HCT116 (cell line): ENCODE measurements around the gene FAM229B. TPM values are rescaled to one million over a fixed set of nuclear protein-coding genes. Genes with fewer than 3 reads are reported as not detected.

Source experiments
- ATAC-seq: fragments of 200-7000 bp; cut with Tn5 transposase; 2 replicates; pipeline ENCODE4 v1.9.1; 2020; ENCODE audit warnings: mild to moderate bottlenecking, moderate library complexity
- BruUV-seq: library from RNA; stranded (reverse); fragments of 400-500 nt; replicated peaks from 2 replicates; lab custom pipeline; 2021; lab: Mats Ljungman, UMichigan
- CTCF ChIA-PET: fragments of 300-600 bp; sonication (Branson Sonifier 250); formaldehyde crosslinking; loops from one replicate; lab custom pipeline; 2021; ENCODE audit warnings: antibody characterized with exemption; lab: Charles Lee
- POLR2A ChIA-PET: fragments of 300-600, 350-600 bp; sonication (Branson Sonifier 250); formaldehyde crosslinking; loops from one replicate; lab custom pipeline; 2021; ENCODE audit warnings: antibody characterized with exemption; lab: Charles Lee
- RAD21 ChIA-PET, 2 experiments: fragments of 300-600 bp; sonication (Branson Sonifier 250); formaldehyde crosslinking; loops; one replicate each; lab custom pipeline; 2023; ENCODE audit warnings: low total read pairs in 2 of 2; ENCODE audit not compliant: uncharacterized antibody in 2 of 2, unreplicated experiment in 2 of 2, low non-redundant PET in 1 of 2; lab: Charles Lee
- DNase-seq: peaks from one replicate; pipeline ENCODE4 v3.0.0-alpha.2; 2010; ENCODE audit warnings: low read depth, low spot score
- H2AFZ ChIP-seq: fragments of 200-600 bp; shearing (Covaris generic), sonication (generic); 2 replicates; pipeline ENCODE4 v1.6.1; 2017; ENCODE audit warnings: low read depth, mixed run types, mixed read lengths, antibody characterized with exemption, low read length; ENCODE audit not compliant: poor library complexity, severe bottlenecking
- H3K27ac ChIP-seq: 2 replicates; pipeline ENCODE4 v1.5.1; 2012; ENCODE audit warnings: low read depth, low read length
- H3K27me3 ChIP-seq: fragments of 200-600 bp; sonication (generic); 2 replicates; pipeline ENCODE4 v1.6.1; 2016; ENCODE audit warnings: mixed run types, low read length, mixed read lengths; ENCODE audit not compliant: insufficient read depth
- H3K36me3 ChIP-seq, 2 experiments: fragments of 200-500 bp in 1 of 2; fragments of 200-600 bp in 1 of 2; sonication (Bioruptor generic) in 1 of 2; sonication (generic) in 1 of 2; 2 replicates each; pipeline versions ENCODE4 v1.5.1 to v1.6.1; 2014 to 2016; ENCODE audit warnings: low read length in 2 of 2, inconsistent platforms in 1 of 2, mixed read lengths in 1 of 2, mixed run types in 1 of 2; ENCODE audit not compliant: insufficient read depth in 2 of 2, control insufficient read depth in 1 of 2
- H3K4me1 ChIP-seq, 2 experiments: fragments of 200-600 bp in 1 of 2; sonication (generic) in 1 of 2; 2 replicates each; pipeline versions ENCODE4 v1.5.1 to v1.6.1; 2012 to 2017; ENCODE audit warnings: low read length in 2 of 2, inconsistent platforms in 1 of 2, mild to moderate bottlenecking in 1 of 2, mixed read lengths in 1 of 2, mixed run types in 1 of 2, moderate library complexity in 1 of 2; ENCODE audit not compliant: insufficient read depth in 2 of 2, control insufficient read depth in 1 of 2
- H3K4me2 ChIP-seq: fragments of 200-600 bp; sonication (generic); 2 replicates; pipeline ENCODE4 v1.6.1; 2017; ENCODE audit warnings: mixed run types, low read length, mixed read lengths
- H3K4me3 ChIP-seq, 2 experiments: fragments of 200-600 bp in 1 of 2; sonication (generic) in 1 of 2; replicated peaks in 1 of 2; 2 replicates each; pipeline ENCODE4 v1.5.1; 2011 to 2016; ENCODE audit warnings: low read length in 2 of 2, control low read depth in 1 of 2, low read depth in 1 of 2, mild to moderate bottlenecking in 1 of 2, mixed read lengths in 1 of 2, mixed run types in 1 of 2
- H3K79me2 ChIP-seq: fragments of 200-600 bp; sonication (generic); 2 replicates; pipeline ENCODE4 v1.6.1; 2017; ENCODE audit warnings: mild to moderate bottlenecking, mixed run types, low read length, moderate library complexity, mixed read lengths; ENCODE audit not compliant: insufficient read depth
- H3K9ac ChIP-seq: fragments of 200-600 bp; sonication (generic); 2 replicates; pipeline ENCODE4 v1.6.1; 2016; ENCODE audit warnings: low read length, mixed read lengths
- H3K9me2 ChIP-seq: fragments of 200-600 bp; sonication (generic), shearing (Covaris generic); 2 replicates; pipeline ENCODE4 v1.6.1; 2017; ENCODE audit warnings: mixed run types, mild to moderate bottlenecking, moderate library complexity; ENCODE audit not compliant: insufficient read depth
- H3K9me3 ChIP-seq, 2 experiments: fragments of 200-500 bp in 1 of 2; fragments of 200-600 bp in 1 of 2; sonication (Bioruptor generic) in 1 of 2; sonication (generic) in 1 of 2; 2 replicates each; pipeline ENCODE4 v1.6.1; 2014 to 2017; ENCODE audit warnings: low read length in 2 of 2, mixed read lengths in 2 of 2, inconsistent platforms in 1 of 2, low read depth in 1 of 2, mild to moderate bottlenecking in 1 of 2, mixed run types in 1 of 2, moderate library complexity in 1 of 2; ENCODE audit not compliant: control insufficient read depth in 1 of 2, insufficient read depth in 1 of 2
- H4K20me1 ChIP-seq: fragments of 200-600 bp; sonication (generic), shearing (Covaris generic); 2 replicates; pipeline ENCODE4 v1.6.1; 2017; ENCODE audit warnings: mixed run types, mild to moderate bottlenecking, moderate library complexity; ENCODE audit not compliant: insufficient read depth
- FOSL1 ChIP-seq: IDR thresholded peaks from 2 replicates; pipeline ENCODE4 v1.6.1; 2012; ENCODE audit warnings: low read depth
- JUND ChIP-seq: IDR thresholded peaks from 2 replicates; pipeline ENCODE4 v1.6.1; 2012
- POLR2A ChIP-seq: IDR thresholded peaks from 2 replicates; pipeline ENCODE4 v1.7.0; 2011; ENCODE audit warnings: borderline replicate concordance; ENCODE audit not compliant: insufficient read depth, insufficient read length; ENCODE audit errors: extremely low read depth
- POLR2AphosphoS5 ChIP-seq: IDR thresholded peaks from 2 replicates; pipeline ENCODE4 v1.6.1; 2011; ENCODE audit warnings: mild to moderate bottlenecking, low read depth, low read length, moderate library complexity
- SP1 ChIP-seq: IDR thresholded peaks from 2 replicates; pipeline ENCODE4 v1.6.1; 2012; ENCODE audit warnings: low read depth
- SRF ChIP-seq: IDR thresholded peaks from 2 replicates; pipeline ENCODE4 v1.6.1; 2012; ENCODE audit warnings: low read depth
- TCF7L2 ChIP-seq: IDR thresholded peaks from 2 replicates; pipeline ENCODE4 v1.7.0; 2011; ENCODE audit warnings: borderline replicate concordance, inconsistent platforms; ENCODE audit not compliant: insufficient read depth, insufficient read length; ENCODE audit errors: extremely low read depth
- YY1 ChIP-seq: IDR thresholded peaks from 2 replicates; pipeline ENCODE4 v1.6.1; 2011; ENCODE audit warnings: low read length, low read depth, moderate library complexity, mild to moderate bottlenecking; ENCODE audit not compliant: insufficient replicate concordance; ENCODE audit errors: extremely low read depth
- ZFX ChIP-seq: fragments of 450-650 bp; IDR thresholded peaks from 2 replicates; pipeline ENCODE4 v1.6.1; 2017
- ZNF274 ChIP-seq: fragments of 200-500 bp; sonication (Bioruptor generic); IDR thresholded peaks from 2 replicates; pipeline ENCODE4 v1.6.1; 2014; ENCODE audit warnings: mild to moderate bottlenecking, low read depth, low read length, inconsistent platforms
- intact Hi-C: fragments of 100-400 bp; cut with micrococcal nuclease; formaldehyde crosslinking; loops from 2 replicates; pipeline ENCODE4 v1.10.0; 2022
- total RNA-seq: library from RNA; stranded (reverse); gene quantifications from one replicate; pipeline ENCODE4 v1.2.1, GENCODE V29; 2021; ENCODE audit not compliant: unreplicated experiment

FAM229B gene
- total RNA-seq, 1 experiment from 2014 or later = 11.4 TPM

DNA sequence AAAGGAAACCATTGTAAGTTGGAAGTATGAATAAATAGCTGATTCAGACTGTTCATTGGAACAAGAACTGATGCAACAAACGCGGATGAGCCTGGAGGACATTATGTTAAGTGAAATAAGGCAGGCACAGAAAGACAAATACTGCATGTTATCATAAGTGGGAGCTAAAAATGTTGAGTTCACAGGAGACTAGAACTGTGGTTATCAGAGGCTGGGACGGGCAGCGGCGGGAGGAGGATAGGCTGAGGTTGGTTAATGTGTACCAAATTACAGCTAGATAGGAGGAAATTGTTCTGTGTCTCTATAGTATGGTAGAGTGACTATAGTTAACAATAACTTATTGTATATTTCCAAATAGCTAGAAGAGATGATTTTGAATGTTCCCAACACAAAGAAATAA, 40.8 kb downstream of the FAM229B start:
- Histone ChIP-seq H3K36me3 (no peaks in the 10 kb centered on the region), H3K27me3 (no peaks in the 10 kb centered on the region), H3K9me2 (no peaks in the 10 kb centered on the region), H3K79me2 (no peaks in the 10 kb centered on the region), H2AFZ (no peak overlapping the region), H3K9me3 (no peaks in the 10 kb centered on the region), H3K27ac (no peak overlapping the region), H4K20me1 (no peaks in the 10 kb centered on the region), H3K4me2 (no peak overlapping the region), H3K9ac (no peak overlapping the region), H3K4me1 (no peaks in the 10 kb centered on the region), H3K4me3 (no peak overlapping the region)
- ChIA-PET POLR2A (no interaction called here), RAD21 (no interaction called here), CTCF (no interaction called here)
- DNase-seq = no peak
- TF ChIP-seq ZFX = no peak
- TF ChIP-seq SP1 = no peak
- no peak for TF ChIP-seq YY1
- no peak for TF ChIP-seq JUND
- no peak for TF ChIP-seq POLR2A
- no peak for TF ChIP-seq POLR2AphosphoS5
- TF ChIP-seq TCF7L2 = no peak
- no peak for TF ChIP-seq FOSL1
- TF ChIP-seq SRF = no peak
- BruUV-seq = no TSS peak
- intact Hi-C loops = no loop called here
- no peak for ATAC-seq

DNA sequence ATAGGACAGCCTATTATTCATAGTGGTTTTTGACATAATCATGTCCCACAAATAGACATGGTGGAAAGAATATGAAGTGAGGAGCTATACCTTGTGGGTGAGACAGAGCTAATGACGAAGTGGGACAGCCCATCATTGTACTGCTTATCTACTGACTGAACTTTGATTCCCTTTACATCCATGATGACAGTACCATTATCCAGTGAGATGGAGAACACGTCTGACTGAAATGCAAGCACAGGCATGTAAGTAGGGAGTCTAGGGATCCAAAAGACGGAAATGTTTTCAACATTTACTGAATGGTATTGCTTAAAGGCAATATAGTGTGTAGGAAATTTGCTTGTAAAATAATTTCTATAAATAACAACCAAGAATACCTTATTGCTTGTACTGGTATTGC, 43.5 kb downstream of the FAM229B start:
- TF ChIP-seq SP1 (no peak), POLR2A (no peak), ZNF274 (no peak), YY1 (no peak)
- no peak for ATAC-seq
- no peaks in the 10 kb centered on the region for H3K79me2 ChIP-seq
- H3K27me3 ChIP-seq = no peaks in the 10 kb centered on the region
- H3K4me1 ChIP-seq = no peaks in the 10 kb centered on the region
- H3K9ac ChIP-seq = no peak overlapping the region
- no peak overlapping the region for H2AFZ ChIP-seq
- ChIA-PET POLR2A (no interaction called here), CTCF (no interaction called here), RAD21 (no interaction called here)
- no peak for DNase-seq
- no peaks in the 10 kb centered on the region for H3K36me3 ChIP-seq
- intact Hi-C loops = no loop called here
- no peak overlapping the region for H3K27ac ChIP-seq
- no peaks in the 10 kb centered on the region for H3K9me3 ChIP-seq
- H4K20me1 ChIP-seq = no peaks in the 10 kb centered on the region
- BruUV-seq = no TSS peak
- H3K4me2 ChIP-seq = no peak overlapping the region
- no peak overlapping the region for H3K4me3 ChIP-seq
- no peaks in the 10 kb centered on the region for H3K9me2 ChIP-seq
